ENCODE results near the gene SPRED2.

GRCh38 chr2:65382776-65383357 lies 49.5 kb downstream of the SPRED2 start:
- peak in 1 of 4 experiments; percentile 39 for TF ChIP-seq CTCF (IDR thresholded peaks at IDR 0.05)
- TF ChIP-seq EP300 (IDR thresholded peaks at IDR 0.05) = no peak
